GM18909 (cell line): ENCODE results near the gene NOTCH1.

Experiments
- ATAC-seq: cut with Tn5 transposase; IDR thresholded peaks from one replicate; pipeline ENCODE4 v1.9.1; 2021; ENCODE audit warnings: mild to moderate bottlenecking; ENCODE audit not compliant: unreplicated experiment, poor library complexity

NOTCH1 gene

GRCh38 chr9:136545965-136546696, at the start of gene NOTCH1:
TSS of gene NOTCH1 (minus strand) at chr9:136546048. CDS start at chr9:136545786, 262 bp downstream.
- peak; percentile 68 for ATAC-seq

DNA sequence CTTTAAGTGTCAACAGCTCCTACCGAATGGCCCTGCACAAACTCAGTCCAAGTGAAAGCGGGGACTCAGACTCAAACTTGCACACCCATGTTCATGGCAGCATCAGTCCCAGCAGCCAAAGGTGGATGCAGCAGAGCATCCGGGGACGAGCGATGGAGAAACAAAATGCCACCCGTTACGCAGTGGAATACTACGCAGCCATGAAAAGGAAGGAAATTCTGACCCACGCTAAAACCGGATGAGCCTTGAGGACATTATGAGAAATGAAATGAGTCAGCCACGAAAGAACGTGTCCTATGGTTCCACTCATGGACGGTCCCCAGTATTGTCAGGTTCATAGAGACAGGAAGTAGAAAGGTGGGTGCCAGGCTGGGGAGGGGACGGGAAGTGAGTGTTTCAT, 48.6 kb upstream of the NOTCH1 start:
- ATAC-seq = no peak

DNA sequence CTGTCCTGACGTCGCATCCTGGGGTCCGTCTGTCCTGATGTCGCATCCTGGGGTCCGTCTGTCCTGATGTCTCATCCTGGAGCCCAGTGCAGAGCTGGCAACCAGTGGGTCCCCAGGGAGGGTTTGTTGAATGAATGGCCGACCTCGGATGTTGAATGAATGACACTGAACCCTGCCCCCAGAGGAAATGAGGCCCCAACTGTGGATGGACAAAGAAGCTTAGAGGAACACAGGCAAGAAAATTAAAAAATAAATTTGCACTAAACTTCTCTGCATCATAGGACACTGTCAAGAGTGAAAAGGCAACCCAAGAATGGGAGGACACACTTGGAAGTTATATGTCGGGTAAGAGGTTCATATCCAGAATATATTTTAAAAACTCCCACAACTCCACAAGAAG, 47.7 kb upstream of the NOTCH1 start:
- ATAC-seq = no peak

GRCh38 chr9:136592666-136593065, 46.8 kb upstream of the NOTCH1 start:
- ATAC-seq = no peak

- ATAC-seq = no peak
Measured at GRCh38 chr9:136590821-136591752, 45.2 kb upstream of the NOTCH1 start.

- ATAC-seq = no peak
Measured at GRCh38 chr9:136589766-136590763, 44.2 kb upstream of the NOTCH1 start.

- ATAC-seq = no peak
Measured at GRCh38 chr9:136588663-136589464, 43.0 kb upstream of the NOTCH1 start.

- ATAC-seq = no peak
Measured at GRCh38 chr9:136587944-136588662, 42.3 kb upstream of the NOTCH1 start.

DNA sequence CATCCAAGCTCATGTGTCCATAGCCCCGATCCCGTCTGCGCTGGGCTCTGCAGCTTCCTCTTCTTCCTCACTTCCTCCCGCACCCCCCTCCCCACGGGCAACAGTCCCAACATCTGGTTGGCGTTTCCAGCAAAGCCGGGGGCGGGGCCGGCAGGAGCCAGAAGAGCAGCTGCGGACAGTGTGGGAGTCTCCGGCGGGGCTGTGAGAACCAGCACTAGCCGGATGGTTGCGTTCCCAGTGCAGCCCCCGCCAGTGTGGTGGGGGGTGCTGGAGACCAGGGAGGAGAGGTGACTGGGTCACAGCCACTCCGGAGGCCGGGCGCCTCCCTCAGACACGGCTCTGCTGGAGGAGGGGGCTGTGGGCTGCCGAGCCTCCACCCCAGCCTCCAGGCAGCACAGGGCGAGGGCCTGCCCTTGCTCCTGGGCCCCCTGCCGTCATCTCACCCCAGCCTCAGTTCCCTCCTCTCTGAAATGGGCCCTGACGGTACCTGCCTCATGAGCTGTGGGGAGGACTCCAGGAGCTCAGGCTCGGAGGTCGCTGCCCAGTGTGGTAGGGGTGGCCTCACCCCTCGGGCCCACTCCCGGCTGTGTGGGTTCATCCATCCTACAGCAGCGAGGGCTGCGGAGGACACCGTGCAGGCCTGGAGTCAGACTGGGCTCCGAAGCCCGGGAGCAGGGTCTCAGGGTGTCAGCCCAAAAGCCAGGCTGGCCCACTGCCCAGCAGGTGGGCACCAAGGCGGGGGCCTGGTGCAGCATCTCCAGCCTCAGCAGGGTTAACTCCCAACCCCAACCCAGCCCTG, 41.5 kb upstream of the NOTCH1 start:
- ATAC-seq = no peak

GRCh38 chr9:136586391-136586953, 40.6 kb upstream of the NOTCH1 start:
- ATAC-seq = no peak

GRCh38 chr9:136585531-136586120, 39.8 kb upstream of the NOTCH1 start:
- ATAC-seq = no peak

- no peak for ATAC-seq
Measured at GRCh38 chr9:136584934-136585333, 39.1 kb upstream of the NOTCH1 start.

DNA sequence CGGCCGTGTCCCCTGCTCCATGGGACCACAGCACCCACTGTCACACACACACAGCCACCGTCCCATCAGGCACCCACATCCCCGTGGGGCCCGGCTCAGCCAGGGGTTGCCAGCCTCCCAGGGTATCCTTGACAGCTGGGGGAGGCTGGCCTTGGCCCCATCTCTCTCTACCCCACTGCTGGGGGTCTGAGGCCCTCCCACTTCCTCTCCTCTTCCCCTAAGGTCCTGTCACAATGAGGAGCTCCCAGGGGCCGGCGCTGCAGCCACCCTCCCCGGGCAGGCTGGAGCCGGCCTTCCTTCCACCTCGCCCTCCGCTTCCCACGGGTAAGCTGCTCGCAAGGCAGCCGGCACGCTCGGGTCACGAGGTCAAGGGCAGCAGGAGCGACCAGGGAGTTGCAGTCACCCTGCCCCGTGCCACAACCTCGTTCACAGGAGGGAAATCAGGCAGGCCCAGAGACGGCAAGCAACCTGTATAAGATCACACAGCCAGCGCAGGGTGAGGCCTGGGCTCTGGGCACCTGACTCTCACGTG, 38.6 kb upstream of the NOTCH1 start:
- ATAC-seq = no peak

DNA sequence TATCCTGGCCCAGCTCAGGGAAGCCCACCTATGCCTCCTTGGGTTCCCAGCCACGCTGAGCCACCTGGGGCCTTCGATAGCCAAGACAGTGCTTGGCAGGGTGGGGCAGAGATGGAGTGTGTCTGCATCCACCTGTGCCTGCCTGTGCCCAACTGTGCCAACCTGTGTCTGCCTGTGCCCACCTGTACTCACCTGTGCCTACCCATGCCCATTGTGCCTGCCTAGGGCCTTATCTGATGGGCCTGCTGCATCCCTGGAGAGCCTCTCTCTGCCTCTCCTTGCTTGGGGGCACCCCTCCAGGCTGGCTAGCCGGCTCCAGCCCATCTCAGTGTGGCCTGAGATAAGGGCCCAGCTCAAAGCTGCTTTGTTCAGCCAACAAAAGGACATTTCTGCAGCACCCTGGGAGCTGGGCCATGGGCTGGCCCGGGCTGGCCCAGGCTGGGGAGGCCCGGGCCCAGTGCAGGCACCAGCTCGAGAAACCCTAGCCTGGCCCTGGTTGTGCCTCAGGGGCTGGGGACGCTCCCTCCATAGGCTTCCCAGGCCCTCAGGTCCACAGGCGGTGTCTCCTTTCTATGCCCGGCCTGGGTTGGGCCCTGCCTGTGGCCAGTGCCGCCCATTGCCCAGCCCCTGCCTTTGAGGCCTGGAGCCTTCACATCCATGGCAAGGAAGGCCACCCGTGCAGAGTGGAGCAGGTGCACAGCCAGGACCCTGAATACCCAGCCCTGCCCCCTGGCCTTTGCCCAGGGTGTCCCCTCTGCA, 37.3 kb upstream of the NOTCH1 start:
- ATAC-seq = no peak

- ATAC-seq = no peak
Measured at GRCh38 chr9:136581614-136582447, 36.0 kb upstream of the NOTCH1 start.
